IPS-18c (cell line): ENCODE data around the gene PRKG1.
A peak's percentile ranks its signal among the peaks of the same experiment; 100 is the strongest.
"Not testable (repeated sequence)": the region's sequence is repeated elsewhere in the genome, so short reads cannot be mapped to it uniquely, and the experiment has no call there.

Source experiments
- H3K4me3 ChIP-seq: 2 replicates; pipeline ENCODE4 v1.7.0; 2013; ENCODE audit warnings: low read depth, mild to moderate bottlenecking, low read length, moderate library complexity; ENCODE audit not compliant: insufficient read depth
- H3K9me3 ChIP-seq: one replicate; pipeline ENCODE4 v1.6.1; 2013; ENCODE audit warnings: mild to moderate bottlenecking, low read length, moderate library complexity; ENCODE audit not compliant: control insufficient read depth, insufficient read depth

Gene PRKG1

DNA sequence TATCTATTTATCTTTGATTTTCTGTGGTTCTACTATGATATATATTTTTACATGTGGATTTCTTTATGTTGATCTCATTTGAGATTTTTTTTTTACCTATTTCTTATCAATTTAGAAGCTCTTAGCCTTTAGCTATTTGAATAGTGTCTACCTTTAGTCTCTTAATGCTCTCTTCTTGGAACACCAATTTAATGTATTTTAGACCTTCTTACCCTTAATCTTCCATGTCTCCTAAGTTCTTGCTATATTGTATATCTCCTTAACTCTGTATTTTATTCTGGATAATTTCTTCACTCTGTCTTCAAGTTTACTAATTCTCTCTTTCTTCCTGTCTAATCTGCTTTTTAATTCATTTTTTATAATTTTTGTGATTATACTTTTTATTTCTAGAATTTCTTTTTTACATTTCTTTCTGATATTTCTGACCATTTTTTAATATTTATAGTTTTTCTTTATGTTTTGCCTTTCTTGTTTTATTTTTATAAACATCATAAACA lies 597.8 kb downstream of the PRKG1 start:
- Histone ChIP-seq H3K9me3 (no peaks in the 10 kb centered on the region), H3K4me3 (no peak overlapping the region)

DNA sequence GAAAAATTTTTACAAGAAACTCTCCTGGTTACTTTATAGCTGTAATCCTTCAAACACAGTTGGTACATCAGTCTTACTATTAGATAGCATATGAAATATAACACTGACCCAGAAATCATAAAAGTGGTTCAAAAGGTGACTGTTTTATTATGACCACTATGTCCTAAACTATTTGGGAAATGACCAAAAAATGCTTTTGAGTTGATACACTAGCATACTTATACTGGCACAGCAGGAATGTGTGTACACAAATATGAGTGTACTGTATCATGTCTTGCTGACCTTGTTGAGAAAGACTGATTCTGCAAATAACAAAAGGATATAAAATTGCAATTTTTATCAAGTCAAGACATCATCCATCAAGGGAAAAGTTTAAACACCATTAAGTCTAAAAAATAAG lies 600.8 kb downstream of the PRKG1 start:
- H3K9me3 ChIP-seq: no peaks in the 10 kb centered on the region
- H3K4me3 ChIP-seq: no peak overlapping the region

DNA sequence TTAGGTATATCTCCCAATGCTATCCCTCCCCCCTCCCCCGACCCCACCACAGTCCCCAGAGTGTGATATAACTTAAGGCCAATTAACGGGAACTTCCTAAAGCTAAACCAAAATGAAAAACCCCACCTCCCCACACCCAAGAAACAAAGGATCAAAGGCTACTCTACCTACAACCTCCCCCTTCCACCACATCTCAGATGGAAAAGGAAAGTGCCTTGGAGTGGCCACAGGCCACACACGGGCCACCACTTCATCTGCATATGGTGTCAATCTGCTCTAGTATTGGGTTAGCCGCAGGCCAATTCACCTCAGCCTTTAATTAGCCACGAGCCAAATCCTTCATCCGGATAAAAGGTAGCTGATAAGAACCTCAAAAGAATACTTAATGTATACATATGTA lies 605.6 kb downstream of the PRKG1 start:
- Histone ChIP-seq H3K4me3 (no peak overlapping the region), H3K9me3 (no peaks in the 10 kb centered on the region)

DNA sequence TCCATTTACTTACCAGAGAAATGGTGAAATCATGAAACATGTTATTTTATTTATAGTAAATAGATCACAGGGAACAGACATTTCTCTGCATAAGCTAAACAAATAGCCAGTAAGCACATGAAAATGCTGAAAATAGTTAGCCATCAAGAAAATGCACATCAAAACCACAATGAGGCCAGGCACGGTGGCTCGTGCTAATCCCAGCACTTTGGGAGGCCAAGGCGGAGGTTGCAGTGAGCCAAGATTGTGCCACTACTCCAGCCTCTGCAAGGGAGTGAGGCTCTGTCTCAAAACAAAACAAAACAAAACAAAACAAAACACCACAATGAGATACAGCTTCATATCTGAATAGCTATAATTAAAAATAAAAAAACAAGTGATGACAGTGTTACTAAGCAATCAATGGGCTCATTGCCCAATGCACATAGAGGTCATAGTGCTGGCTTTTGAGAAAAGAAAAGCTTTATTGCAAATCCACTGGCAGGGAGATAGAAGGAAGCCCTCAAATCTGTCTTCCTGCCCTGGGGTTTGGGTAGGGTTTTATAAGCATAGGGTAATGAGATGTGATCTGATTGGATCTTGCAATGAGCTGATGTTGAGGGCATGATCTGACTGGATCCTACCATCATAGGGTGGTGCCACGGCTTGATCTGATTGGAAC lies 608.9 kb downstream of the PRKG1 start:
- no peaks in the 10 kb centered on the region for H3K9me3 ChIP-seq
- no peak overlapping the region for H3K4me3 ChIP-seq

DNA sequence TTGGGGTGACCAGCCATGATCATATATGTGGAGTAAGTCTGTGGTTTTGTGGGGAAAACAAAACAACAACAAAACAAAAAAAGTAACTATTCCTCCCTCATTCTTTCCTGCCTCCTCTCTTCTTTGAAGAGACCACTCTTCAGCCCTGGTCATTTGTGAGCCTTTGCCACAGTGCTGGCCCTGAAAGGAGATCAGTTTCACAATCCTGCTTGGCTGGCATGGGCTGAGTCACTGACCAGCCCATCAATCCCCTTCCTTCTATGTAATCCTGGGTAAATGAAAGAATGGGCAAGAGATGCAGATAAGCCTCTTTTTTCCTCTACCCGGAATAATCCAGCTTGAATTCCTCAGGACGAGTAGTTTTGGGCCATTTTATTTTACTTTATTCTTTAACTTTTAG lies 611.5 kb downstream of the PRKG1 start:
- Histone ChIP-seq H3K9me3 (no peaks in the 10 kb centered on the region), H3K4me3 (no peak overlapping the region)

DNA sequence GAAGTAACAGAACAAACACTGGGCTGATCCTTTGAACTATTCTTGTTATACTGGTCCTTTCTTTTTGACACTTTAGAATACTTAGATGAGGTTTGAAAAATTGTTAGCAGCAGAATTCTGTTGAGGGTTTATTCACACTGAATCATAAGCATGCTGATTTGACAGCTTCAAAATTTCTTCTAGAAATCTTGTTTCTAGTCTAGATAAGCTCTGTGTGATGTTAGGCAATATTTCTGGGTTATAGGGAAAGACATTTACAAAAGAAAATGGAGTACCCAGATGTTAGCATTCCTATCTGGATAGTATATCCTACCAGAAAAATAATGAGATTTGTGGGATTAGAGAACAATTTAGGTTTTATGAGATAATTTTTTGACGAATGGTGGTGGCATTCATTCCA lies 613.0 kb downstream of the PRKG1 start:
- H3K4me3 ChIP-seq: no peak overlapping the region
- H3K9me3 ChIP-seq: no peaks in the 10 kb centered on the region

DNA sequence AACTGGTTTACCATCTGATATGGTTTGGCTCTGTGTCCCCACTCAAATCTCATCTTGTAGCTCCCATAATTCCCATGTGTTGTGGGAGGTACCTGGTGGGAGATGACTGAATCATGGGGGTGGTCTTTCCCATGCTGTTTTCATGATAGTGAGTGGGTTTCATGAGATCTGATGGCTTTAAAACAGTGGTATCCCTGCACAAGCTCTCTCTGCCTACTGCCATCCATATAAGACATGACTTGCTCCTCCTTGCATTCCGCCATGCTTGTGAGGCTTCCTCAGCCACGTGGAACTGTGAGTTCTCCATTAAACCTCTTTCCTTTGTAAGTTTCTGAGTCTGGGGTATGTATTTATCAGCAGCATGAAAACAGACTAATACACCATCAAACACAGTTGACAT lies 614.5 kb downstream of the PRKG1 start:
- not testable (repeated sequence) for H3K9me3 ChIP-seq, H3K4me3 ChIP-seq

DNA sequence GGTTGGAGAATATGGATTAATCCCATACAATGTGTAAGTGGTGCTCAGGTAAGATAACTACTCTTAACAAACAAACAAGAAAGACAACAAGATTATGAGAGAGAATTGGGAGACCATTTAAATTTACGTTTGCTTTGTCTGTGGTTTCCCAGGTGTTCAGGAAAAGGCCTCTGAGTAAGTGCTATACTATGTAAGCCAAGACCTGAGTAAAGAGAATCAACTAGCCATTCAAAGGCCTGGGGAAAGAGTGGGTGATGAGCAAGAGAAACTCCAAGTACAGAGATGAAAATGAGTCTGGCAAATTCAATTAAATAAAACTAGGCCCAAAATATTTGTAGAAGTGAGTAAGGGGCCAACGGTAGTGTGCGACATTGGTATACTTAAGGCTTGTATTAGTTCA lies 615.2 kb downstream of the PRKG1 start:
- Histone ChIP-seq H3K9me3 (no peaks in the 10 kb centered on the region), H3K4me3 (no peak overlapping the region)

DNA sequence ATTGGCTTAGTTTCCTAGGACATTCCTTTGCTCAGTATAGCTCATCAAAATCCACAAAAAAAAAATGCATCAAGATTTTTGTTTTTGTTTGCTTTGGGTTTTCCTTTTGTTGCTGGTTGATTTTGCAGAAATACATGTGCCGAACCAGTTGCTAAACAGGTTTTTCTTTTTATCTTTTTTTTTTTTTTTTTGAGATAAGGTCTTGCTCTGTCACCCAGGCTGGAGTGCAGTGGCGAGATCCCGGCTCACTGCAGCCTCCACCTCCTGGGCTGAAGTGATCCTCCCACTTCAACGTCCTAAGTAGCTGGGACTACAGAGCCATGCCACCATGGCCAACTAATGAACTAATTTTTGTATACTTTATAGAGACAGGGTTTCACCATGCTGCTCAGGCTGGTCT lies 616.8 kb downstream of the PRKG1 start:
- H3K9me3 ChIP-seq: no peaks in the 10 kb centered on the region
- H3K4me3 ChIP-seq: no peak overlapping the region

DNA sequence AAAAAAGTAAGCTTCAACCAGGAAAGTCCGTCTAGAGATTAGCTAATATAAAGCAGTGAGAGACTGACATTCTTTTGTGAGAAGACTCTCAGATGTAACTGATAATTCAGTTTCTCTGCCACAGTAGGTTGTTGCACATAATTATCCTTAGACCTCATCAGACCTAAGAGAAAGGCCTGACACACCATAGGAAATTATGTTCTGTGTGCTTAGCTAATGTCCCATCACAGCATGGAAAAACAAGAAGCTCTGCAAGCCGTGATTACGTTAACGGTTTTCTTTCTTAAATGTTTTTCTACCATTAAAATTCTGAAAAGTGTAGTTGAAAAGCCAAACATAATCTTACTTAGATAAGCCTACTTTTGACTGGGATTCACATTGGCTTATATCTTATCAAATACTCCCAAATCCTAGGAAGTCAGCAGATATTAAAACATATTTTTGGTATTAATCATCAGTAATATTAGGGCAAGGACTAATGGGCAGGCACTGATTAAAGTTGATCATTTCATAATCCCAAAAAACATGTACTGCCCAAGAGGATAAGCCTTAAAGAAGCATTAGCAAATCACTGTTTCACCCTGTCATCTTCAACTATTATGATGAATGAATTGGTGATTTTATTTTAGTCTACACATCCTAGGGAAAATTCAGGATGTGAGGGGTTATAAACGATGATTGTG lies 619.9 kb downstream of the PRKG1 start:
- no peak overlapping the region for H3K4me3 ChIP-seq
- no peaks in the 10 kb centered on the region for H3K9me3 ChIP-seq

DNA sequence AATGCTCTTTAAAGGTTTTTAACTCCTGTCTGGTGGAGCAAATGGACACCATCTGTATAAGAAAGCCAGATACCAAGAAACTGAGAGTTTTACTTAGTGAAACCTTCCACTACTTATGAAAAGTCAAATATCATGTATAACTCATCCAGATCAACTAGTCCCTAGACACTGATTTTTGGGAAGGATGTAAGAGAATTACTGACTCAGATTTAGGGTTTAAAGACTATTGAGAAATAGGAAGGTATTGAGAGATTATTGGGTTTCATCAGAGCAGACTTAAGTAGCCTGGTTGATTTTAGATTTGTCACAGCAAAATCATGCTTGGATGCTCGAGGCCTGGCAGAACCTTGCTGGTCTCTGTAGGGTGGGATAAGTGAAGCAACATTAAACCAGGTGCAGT lies 622.0 kb downstream of the PRKG1 start:
- Histone ChIP-seq H3K4me3 (no peak overlapping the region), H3K9me3 (no peaks in the 10 kb centered on the region)

DNA sequence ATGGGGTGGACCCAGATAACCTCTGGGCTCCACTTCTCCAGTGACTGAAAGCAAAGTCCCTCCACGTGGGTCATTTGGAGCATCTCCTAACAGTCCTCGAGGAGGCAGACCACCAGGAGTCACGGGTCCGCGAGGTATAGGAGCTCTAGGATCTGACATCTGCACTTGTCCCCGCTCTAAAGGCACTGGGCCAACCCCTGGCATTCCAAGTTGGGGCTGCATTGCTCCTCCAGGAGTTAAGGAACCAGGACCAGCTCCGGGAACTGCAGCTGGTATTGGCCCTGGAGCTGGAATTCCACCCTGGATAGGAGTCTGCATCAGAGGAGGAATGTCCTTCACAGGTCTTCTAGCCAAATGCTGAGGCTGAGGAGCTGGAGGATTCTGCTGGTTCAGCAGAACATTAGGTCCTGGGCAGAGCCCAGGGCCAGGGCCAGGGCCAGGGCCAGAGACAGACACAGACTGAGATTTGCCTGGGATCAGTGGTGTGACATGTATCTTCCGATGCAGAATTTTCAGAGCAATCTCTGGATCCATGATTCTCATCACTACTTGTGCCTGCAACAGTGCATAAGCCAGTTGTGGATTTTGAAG lies 624.3 kb downstream of the PRKG1 start:
- Histone ChIP-seq H3K4me3 (peak overlapping the region; percentile 78), H3K9me3 (no peaks in the 10 kb centered on the region)

DNA sequence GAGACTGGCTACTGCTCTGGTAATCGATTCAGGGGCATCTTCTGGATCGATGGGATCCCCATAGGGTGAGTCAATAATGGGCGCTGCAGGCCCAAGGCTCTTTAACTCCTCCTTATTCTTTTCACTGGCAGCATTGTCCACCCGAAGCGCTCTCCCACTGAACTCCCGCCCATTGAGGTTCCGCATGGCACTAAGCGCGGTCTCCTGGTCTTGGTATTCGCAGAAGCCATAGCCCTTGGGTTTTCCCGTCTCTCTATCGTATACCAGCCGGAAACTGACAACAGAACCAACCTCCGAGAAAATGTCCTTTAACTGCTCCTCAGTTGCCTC lies 624.8 kb downstream of the PRKG1 start:
- no peaks in the 10 kb centered on the region for H3K9me3 ChIP-seq
- peak overlapping the region; percentile 78 for H3K4me3 ChIP-seq

DNA sequence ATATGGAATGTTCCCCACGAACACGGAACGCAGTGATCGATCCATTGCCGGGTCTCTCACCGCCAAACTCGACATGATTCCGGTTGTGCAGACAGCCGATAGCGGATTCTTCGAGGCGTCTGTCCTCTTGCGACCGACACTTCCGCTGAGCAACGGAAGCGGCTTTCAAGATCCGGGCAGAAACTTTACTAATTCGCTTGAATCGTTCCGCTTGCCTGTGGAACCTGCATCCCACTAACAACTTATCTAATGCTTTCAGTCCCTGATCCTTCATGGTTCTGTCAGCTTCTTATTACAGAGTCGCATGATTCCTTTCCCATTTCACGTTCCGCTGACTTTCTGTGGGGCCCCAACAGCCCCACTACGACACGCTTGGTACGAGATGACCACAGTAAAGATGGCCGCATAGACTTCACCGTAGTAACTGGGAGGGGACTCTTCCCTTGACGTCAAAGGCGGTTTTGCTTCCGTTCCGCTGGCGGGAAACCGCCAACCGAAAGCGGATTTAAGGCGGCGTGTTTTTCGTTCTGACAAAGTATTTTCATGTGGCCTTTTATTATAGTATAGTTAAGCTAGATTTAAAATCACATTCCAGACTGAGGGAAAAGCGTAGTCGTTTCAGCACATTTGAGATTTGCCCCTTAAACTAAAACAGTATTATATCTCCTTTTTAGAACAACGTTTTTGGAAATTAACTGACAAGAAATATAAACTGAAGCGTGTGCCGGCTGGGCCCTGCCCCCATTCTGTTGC lies 625.4 kb downstream of the PRKG1 start, which contains the start of gene CSTF2T:
Gene CSTF2T, minus strand, starts transcription at position 121 of the 753 bp plus-strand sequence. Its CDS starts 46 bp downstream, at position 75.
- Histone ChIP-seq H3K9me3 (no peaks in the 10 kb centered on the region), H3K4me3 (peak within 1 kb of the TSS; percentile 78)

DNA sequence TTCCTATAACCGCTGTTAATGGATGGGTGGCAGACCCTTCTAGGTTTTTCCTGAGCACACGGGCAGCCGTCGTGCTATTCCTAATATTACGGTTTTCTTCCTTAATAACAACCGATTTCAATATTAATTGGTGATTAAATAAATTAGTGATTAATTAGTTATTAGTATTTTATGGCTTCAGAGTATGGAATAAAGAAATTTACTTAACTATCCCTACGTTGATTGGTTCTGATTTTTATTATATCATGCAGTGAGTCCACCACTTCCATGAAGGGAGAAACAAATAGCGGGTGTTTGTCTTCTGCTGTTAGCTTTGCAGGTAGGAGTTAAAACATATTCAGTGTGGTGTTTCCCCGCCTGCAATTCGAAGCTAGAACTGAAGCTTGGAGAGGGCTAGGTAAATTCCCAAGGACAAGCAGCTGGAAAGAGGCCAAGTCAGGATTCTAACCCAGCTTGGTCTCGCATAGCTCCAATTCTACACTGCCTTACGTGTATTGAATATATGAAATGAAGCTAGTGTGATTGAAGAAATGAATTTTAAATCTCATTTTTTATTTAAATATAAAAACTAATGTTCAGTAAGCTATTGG lies 626.0 kb downstream of the PRKG1 start:
- peak overlapping the region; percentile 78; the same call in 1 of the 2 replicates for H3K4me3 ChIP-seq
- H3K9me3 ChIP-seq: no peaks in the 10 kb centered on the region

DNA sequence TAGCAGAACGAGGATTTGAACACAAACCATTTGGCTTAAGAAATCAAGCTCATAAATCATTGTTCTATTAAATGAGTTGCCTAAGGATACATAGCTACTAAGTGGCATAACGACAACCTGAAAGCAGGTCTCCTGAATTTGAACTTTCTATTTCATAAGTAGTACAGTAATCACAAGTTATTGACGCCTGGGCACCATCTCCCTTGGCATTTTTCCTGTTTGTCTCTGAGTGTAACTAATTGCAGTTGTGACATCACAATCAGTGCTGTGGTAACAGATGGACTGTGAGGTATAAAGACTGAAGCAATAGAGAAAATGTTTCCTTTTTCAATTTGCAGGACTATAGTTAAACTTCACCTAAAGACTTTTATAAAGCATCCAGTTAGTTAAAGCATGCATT lies 631.5 kb downstream of the PRKG1 start:
- Histone ChIP-seq H3K9me3 (no peaks in the 10 kb centered on the region), H3K4me3 (no peak overlapping the region)

DNA sequence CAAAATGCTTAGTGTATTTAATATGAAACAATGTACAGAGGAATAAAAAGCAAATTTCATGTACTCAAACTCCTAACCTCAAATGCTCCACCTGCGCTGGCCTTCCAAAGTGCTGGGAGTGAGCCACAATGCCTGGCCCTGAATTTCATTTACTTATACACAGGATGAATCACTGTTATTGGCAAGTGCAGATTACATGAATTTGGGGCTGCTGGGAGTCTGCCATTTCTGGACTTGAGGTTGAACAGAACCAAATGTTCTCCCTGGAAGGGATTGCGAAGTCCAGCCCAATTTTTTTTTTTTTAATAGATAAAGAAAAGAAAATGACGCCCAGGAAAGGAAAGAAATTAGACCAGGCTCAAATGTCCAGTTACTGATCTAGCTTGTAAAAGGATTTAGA lies 631.9 kb downstream of the PRKG1 start:
- no peaks in the 10 kb centered on the region for H3K9me3 ChIP-seq
- no peak overlapping the region for H3K4me3 ChIP-seq
